ENCODE measurements around the gene IL21R.
A peak's percentile ranks its signal among the peaks of the same experiment; 100 is the strongest.
"Not testable (repeated sequence)": the region's sequence is repeated elsewhere in the genome, so short reads cannot be mapped to it uniquely, and the experiment has no call there.

Gene IL21R

DNA sequence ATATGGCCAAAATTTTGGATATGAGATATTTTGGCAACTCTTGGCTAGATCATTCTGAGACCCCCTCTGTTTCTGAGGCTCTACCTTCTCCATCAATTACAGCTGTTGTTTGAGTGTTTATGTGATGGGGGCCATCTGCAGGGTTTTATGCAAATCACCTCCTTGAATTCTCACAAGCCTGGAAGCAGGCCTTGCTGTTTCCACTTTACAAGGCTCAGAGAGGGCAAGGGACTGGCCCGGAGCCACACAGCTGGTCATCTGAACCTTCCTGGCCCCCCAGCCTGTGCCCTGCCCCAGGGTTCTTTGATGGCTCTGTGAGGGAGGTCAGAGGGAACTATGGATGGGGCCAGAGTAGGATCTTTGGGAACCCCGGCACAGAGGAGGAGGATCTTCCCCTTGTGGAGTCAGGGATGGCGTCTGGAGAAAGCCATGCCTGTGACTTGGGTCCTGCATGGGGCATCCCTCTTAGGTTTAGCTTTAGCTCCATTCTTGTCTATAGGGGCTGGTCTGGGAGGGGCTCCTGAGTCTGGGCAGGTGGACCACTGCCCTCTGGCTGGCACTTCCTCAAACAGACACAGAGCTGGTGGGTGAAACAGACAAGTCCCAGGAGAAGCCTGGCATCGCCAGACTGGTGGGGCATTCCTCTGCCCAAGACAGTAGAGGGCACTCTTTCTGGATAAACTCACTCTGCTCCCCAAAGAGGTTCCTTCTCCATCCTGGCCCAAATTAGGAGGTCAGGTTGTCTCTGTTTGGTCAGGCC lies 26.2 kb downstream of the IL21R start:
- DNase-seq: peak in 1 of 2 donors; percentile 15

DNA sequence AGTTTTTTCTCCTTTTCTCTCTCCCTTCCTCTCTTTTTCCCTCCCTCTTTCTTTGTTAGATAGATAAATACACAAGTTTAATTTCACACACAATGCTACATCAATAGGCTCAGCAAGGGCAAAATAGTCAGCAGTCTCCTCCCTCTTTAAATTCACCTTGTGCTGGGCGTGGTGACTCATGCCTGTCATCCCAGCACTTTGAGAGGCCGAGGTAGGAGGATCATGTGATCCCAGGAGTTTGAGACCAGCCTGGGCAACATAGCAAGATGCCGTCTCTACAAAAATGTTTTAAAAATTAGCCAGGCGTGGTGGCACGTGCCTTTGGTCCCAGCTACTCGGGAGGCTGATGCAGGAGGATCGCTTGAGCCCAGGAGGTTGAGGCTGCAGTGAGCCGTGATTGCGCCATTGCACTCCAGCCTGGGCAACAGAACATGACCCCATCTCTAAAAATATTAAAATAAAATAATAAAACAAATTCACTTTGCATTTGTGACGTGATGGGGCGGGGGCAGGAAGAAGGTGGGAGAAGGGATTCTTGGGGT lies 27.4 kb downstream of the IL21R start:
- no peak for DNase-seq

DNA sequence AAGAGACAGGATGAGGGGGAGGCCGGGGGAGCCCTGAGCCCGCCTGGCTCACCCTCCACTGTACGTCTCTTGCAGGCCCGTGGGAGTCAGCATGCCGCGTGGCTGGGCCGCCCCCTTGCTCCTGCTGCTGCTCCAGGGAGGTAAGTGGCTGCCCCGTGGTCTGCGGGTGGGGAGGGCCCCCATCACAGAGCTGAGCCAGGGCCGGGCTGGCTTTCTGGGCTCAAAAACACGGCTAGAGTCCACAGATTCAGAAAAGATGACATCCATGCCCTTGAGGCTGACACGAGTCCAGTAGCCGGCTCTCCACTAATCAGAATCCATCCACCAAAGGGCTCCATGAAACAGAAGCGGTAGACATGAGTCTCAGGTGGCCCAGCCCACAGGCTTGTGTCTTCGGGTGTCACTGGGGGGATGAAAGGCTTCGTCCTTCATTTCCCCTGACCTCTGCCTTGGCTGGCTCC lies 28.0 kb downstream of the IL21R start:
- DNase-seq: peak in 1 of 2 donors; percentile 9

DNA sequence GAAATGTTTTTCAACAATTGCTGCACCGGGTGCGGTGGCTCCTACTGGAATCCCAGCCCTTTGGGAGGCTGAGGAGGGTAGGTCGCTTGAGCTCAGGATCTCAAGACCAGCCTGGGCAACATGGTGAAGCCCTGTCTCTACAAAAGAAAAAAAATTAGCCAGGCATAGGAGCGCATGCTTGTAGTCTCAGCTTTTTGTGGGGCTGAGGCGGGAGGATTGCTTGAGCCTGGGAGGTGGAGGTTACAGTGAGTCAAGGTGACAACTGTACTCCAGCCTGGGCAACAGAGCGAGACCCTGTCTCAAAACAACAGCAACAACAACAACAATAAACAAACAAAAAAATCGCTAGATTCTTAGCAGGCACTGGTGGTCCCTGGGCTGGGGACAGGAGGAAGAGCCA lies 28.5 kb downstream of the IL21R start:
- DNase-seq: peak in 1 of 2 donors; percentile 9

DNA sequence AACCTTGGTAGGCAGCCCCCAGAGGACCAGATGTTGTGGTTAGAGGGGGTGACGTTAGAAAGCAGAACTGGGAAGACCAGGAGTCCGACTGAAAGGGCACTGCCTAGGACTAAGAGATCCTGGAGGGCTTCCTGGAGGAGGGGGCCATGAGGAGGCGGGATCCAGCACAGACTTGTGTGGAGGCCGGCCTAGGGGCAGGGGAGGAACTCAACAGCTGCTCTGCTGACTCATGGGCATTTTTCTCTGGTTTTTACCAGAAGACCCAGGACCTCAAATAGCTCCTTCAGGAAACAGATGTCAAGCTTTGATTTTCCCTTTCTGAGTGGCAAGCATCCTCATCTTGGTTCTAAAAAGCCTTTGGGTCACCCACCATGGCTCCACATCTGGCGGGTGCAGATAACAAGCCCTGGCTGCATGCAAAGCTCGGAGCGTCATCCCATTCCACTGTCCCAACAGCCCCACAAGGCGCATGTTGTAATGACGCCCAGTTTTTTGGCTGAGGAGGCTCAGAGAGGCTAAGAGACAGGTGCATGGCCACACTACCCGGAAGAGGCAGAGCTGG lies 29.0 kb downstream of the IL21R start:
- DNase-seq: peak in 1 of 2 donors; percentile 17

DNA sequence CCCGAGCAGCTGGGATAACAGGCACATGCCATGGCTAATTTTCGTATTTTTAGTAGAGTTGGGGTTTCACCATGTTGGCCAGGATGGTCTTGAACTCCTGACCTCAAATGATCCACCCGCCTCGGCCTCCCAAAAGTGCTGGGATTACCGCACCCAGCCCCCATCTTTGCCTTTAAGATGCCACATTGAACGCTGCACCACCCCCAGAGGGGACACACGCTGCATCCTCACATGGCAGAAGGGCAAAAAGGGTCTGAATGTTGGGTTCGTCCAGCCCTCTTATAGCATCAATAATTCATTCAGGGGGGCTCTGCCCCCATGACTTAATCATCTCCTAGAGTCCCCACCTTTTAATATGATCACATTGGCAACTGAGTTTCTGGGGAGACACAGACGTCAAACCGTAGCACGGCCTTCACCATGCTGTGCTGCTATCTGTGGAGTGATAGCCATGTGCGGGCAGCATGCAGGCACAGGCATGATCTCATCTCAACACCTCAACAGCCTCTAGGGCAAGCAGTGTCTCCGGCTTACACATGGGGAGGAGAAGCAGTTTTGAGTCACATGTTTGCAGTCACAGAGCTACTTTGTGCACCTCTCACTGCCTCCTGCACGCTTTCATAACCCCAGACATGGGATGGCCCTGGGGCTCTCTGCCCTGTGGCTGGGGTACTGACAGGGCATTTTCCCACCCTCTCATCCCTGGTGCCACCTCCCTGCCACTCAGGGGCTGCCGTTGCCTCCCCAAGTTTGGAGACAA lies 30.0 kb downstream of the IL21R start:
- DNase-seq: peak in 1 of 2 donors; percentile 15

DNA sequence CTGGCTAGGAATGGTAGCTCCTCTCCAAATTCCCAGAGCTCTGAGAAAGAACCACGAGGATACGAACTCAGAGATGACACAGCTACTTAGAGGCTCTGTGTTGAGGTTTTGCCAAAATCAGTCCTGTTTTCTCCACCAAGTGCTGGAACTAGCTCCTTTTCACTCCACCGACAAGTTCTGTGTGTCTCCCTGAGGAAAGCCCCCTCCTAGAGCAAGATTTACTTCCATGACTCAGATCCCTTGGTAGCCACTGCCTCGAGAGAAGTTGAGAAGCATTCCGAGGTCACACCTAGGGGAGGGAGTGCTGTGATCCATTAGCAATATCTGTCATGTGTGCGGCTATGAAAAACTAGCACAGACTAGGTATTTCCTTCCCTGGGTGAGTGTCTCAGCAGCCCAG lies 30.6 kb downstream of the IL21R start:
- no peak for DNase-seq

DNA sequence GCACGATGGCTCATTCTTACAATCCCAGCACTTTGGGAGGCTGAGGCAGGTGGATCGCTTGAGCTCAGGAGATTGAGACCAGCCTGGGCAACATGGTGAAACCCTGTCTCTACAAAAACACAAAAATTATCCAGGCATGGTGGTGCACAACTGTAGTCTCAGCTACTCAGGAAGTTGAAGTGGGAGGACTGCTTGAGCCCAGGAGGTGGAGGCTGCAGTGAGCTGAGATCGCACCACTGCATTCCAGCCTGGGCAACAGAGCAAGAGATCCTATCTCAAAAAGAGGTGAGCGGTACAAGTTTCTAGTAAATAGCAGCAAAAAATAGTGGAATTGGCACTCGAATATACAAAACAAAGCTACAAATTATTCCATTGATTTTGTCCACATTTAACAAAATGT lies 31.2 kb downstream of the IL21R start:
- not testable (repeated sequence) for DNase-seq

DNA sequence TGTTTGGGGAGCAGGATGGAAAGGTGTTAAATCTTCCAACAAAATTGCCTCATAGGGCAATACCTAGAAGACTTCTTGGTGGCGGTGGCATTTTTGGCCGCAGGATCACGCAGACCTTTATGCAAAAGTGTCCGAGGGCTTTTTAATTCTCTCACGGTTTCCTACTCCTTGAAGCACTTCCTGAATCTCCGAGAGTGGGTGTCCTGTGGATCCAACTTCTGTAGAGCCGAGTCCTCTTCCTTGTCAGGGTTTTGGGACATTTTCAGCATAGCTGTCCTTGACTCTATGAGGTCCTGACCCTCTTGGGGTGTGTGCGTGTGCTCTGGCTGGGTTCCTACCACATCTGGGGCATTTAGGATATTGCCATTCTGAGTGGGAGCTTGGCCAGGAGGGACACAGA lies 31.7 kb downstream of the IL21R start:
- no peak for DNase-seq

DNA sequence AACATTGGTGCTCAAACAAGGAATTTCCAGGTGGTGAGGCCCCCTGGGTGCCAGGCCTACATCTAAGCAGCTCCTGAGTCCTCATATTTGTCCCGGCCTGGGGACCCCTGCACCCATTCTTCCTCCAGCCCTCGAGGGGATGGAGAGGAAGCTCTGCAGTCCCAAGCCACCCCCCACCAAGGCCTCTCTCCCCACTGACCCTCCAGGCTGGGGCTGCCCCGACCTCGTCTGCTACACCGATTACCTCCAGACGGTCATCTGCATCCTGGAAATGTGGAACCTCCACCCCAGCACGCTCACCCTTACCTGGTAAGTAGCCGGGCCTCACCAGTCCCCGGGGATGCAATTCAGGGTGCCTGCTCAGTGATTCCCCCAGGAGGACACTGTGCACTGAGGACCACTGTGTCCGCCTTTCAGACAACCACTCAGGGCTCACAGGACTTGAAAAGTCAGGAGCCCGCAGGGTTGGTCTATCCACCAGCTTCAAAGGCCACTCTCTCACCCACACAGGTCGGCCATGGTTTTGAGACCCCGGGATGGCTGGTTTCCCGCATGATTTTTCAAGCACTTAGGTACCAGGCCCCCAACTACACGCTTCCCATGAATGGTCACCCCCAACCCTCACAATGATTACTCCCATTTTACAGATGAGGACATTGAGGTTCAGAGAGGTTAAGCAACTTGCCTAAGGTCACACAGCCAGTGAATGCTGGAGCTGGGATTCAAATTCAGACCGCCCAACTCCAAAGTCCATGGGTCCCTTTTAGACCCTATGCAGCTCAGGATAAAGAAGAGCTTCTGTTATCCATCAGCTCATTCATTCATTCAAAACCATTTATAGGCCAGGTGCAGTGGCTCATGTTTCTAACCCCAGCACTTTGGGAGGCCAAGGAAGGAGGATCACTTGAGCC lies 32.4 kb downstream of the IL21R start:
- DNase-seq: peak in 1 of 2 donors; percentile 9

DNA sequence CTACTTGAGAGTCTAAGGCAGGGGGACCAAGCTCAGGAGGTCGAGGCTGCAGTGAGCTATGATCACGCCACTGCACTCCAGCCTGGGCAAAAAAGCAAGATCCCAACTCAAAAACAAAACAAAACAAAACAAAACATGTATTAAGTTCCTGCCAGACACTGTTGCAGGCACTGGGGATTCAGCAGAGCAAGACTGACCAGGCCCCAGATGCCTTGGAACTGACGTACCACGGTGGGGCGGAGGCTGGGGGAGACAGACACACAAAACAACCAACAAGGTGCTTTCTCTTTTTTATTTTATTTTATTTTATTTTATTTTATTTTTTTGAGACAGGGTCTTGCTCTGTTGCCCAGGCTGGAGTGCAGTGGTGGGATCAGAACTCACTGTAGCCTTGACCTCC lies 33.2 kb downstream of the IL21R start:
- DNase-seq: not testable (repeated sequence)

DNA sequence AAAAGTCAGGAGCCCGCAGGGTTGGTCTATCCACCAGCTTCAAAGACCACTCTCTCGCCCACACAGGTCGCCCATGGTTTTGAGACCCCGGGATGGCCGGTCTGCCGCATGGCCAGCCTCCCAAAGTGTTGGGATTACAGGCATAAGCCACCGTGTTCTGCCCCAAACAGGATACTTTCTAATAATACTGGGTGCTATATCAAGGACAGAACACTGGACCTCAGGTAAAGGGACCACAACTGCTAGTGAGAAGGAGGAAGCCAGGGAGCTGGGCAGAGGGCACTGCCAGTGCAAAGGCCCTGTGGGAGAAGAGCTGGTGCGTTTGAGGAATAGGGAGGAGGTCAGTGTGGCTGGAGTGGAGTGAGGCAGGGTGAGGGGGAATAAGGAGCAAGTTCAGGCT lies 34.1 kb downstream of the IL21R start:
- DNase-seq: peak in 1 of 2 donors; percentile 8

DNA sequence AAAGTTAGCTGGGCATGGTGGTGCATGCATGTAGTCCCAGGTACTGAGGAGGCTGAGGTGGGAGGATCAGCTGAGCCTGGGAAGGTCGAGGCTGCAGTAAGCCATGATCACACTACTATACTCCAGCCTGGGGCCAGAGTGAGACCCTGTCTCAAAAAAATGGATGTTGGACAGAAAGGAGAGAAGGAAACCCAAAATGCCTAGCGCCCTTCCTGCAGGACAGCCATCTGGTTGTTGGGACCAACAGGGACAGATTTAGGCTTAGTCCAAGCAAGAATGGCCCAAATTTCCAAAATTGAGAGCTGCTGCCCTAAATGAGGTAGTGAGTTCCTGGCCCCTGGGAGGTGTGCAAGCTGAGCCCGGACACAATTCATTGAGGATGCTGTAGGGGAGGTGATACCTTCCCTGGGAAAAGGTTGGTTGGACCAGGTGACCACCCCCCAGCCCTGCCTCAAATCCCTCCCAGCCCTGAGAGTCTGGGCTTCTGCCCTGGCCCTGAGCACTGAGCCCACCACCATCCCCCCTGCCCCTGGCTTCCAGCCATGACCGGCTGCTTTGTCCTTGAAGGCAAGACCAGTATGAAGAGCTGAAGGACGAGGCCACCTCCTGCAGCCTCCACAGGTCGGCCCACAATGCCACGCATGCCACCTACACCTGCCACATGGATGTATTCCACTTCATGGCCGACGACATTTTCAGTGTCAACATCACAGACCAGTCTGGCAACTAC lies 35.1 kb downstream of the IL21R start:
- peak in 1 of 2 donors; percentile 13 for DNase-seq

DNA sequence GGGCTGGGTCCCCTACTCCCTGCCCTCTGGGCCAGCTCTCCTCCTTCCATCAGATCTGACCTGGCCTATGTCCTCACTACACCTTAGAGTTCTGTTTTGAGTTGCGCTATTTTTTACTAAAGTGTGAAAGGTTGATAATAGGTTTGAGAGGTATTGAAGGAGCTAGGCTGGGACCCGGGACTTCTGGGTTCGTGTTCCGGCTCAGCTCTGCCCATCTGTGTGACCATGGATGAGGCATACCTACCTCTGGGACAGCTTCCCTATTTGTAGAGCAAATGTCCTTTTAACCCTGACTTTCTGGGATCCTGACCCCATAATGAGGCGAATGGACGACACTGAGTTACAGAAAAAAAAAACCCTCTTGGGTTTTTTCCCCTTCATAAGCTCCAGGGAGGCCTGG lies 36.0 kb downstream of the IL21R start:
- DNase-seq: peak in 1 of 2 donors; percentile 6

DNA sequence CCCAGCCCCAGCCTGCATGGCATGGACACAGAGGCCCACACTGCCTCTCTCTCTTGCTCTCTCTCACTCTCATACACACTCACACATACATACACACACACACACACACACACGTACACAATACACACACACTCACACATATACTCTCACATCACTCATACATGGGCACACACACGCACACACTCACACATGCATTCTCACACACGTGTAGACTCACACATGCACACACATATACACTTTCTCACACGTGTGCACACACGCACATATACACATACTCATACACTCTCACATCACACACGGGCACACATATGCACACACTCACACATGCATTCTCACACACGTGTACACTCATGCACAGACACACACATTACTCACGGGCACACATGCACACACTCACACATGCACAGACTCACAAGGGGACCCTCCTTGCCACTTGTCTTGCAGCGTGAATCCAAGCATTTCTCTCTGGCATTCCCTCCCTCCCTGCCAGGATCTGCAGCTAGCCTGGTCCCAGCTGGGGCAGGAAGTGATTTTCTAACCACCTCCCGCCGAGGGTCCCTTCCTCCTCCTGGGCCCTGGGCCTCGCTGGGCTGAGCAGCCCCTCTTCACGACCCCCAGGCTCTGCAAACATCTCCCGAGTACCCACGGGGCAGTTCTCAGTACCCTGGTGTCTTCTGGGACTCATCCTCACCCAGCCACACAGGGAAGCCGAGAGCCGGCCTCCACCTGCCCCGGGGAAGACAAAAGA lies 37.5 kb downstream of the IL21R start:
- DNase-seq: no peak

DNA sequence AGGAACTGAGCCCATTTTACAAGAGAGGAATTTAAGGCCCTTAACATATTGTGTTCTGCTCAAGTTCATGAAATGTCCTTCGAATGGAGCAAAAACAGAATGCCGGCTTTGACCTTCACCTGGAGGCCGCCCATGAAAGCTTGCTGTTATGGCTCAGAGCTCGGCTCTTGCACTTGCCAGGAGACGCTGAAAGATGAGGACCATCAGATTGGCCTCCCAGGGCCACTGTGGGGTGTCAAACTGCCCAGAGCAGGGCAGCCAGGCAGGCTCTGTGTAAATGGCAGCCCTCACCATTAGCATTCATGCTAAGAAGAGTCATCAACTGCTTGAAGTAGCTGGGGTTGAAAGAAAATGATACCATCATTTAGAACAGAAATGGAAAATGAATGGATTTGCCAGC lies 39.3 kb downstream of the IL21R start:
- DNase-seq: no peak

DNA sequence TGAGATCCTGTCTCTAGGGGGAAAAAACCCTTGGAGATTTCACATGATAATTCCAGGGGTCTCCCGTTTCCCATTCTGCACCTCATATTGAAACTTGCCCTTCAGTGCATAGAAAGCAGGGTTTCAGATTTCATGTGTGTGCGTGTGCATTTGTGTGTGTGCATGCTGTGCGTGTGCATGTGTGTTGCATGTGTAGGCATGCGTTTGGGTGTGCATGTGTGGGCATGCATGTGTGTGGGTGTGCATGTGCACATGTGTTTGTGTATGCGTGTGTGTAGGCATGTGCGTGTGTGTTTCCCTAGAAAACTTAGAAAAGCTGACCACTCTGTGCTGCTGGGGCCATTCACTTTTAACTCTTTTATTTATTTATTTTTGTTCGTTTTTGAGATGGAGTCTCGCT lies 40.0 kb downstream of the IL21R start:
- DNase-seq: no peak

DNA sequence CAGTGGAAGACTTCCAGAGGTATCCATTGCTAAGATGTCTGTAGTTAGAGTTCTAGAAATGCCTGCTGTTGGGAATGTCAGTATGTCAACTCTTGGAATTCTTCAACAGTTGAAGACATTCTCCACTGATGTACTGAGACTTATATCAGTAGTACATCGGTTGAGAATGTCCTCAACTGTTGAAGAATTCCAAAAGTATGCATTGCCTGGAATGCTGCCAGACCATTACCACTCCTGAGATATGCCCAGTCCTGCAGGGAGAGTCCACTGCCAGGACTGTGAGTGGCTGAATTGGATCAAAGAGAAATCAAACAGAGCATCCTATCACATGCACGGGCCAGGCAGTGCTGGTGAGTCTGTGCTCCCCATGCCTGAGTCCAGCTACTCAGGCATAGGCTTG lies 42.0 kb downstream of the IL21R start:
- no peak for DNase-seq

DNA sequence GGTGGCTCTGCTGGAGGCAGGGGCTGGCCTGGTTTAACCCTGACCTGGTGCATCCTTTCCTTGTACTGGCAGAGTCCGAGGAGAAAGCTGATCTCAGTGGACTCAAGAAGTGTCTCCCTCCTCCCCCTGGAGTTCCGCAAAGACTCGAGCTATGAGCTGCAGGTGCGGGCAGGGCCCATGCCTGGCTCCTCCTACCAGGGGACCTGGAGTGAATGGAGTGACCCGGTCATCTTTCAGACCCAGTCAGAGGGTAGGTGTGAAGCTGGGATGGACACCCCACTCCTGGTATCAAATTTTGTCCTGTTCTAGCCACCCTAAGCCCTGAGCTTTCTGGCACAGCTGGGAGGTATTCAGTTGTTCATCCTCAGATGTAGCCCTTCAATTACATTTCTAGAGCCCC lies 42.5 kb downstream of the IL21R start:
- DNase-seq: no peak

DNA sequence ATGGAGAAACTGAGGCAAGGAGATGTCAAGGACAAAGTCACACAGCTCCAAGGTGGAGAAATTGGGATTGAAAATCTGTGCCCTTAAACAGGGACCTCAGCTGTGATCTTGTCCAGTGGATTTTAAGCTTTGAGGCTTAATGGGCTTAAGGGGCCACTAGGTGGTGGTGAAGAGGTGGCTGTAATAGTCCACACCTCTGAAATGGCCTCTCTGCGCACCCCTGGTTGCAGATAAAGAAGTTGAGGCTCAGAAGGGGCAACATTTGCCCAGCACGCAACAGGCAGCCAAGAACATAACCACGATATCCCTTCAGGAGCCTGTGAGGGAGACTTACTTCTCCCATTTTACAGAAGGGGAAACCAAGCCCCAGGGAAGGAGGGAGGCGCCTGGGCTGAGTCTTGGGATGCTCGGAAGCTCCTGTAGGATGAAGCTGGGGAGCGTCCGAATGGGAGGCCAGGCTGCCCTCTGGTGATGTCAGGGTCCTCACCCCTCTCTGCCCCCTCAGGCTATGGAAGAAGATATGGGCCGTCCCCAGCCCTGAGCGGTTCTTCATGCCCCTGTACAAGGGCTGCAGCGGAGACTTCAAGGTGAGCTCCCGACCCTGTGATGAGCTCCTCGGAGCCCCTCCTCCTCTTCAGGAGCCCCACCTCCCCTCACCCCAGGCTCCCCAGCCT lies 43.7 kb downstream of the IL21R start:
- DNase-seq: no peak

Measured in stimulated activated CD4-positive, alpha-beta T cell treated with anti-CD3 and anti-CD28 coated beads, Interleukin-2, amount 100 ng/mL, for 24 hours (primary cell).